HepG2 (cell line): ENCODE data around the gene DNAL4. TPM values are rescaled to one million over a fixed set of nuclear protein-coding genes. Genes with fewer than 3 reads are reported as not detected.

ENCODE experiments used
- BCL6 ChIP-seq: IDR thresholded peaks from 2 replicates; pipeline ENCODE4 v1.6.1; 2016; ENCODE audit warnings: missing genetic modification reagents, missing compliant biosample characterization
- EHMT2 ChIP-seq: fragments of 200-600 bp; sonication (generic); IDR thresholded peaks from 2 replicates; pipeline ENCODE4 v1.7.0; 2017; ENCODE audit warnings: antibody characterized with exemption, low read depth, low read length, borderline replicate concordance
- GFI1 ChIP-seq: sonication (generic); formaldehyde crosslinking; IDR thresholded peaks from 2 replicates; pipeline ENCODE4 v1.5.0; 2020; ENCODE audit warnings: missing genetic modification reagents, mild to moderate bottlenecking, borderline replicate concordance
- HDAC1 ChIP-seq: sonication (generic); formaldehyde crosslinking; IDR thresholded peaks from 2 replicates; pipeline ENCODE4 v1.5.1; 2020; ENCODE audit warnings: mild to moderate bottlenecking, missing genetic modification reagents
- KLF13 ChIP-seq: sonication (generic); formaldehyde crosslinking; IDR thresholded peaks from 2 replicates; pipeline ENCODE4 v1.4.0; 2020; ENCODE audit warnings: mild to moderate bottlenecking, missing genetic modification reagents
- MYC ChIP-seq: sonication (generic); formaldehyde crosslinking; IDR thresholded peaks from 2 replicates; pipeline ENCODE4 v1.9.0; 2021; ENCODE audit warnings: missing genetic modification reagents, borderline replicate concordance
- U2AF2 ChIP-seq: fragments of 200-400 bp; formaldehyde crosslinking; IDR thresholded peaks from 2 replicates; pipeline ENCODE4 v1.6.1; 2017; ENCODE audit warnings: low read depth, mild to moderate bottlenecking, low read length
- WIZ ChIP-seq: sonication (generic); formaldehyde crosslinking; IDR thresholded peaks from 2 replicates; pipeline ENCODE4 v1.5.1; 2020; ENCODE audit warnings: mild to moderate bottlenecking, missing genetic modification reagents
- ZNF225 ChIP-seq: sonication (generic); formaldehyde crosslinking; IDR thresholded peaks from 2 replicates; pipeline ENCODE4 v1.4.0; 2020; ENCODE audit warnings: mild to moderate bottlenecking, missing genetic modification reagents
- polyA plus RNA-seq, 8 experiments: library from polyadenylated mRNA; depleted of rRNA in 3 of 8; stranded (reverse) in 7 of 8; unstranded in 1 of 8; fragments of >200 nt; fragmentation: Illumina TruSeq in 4 of 8; extraction: Trizol in 4 of 8; gene quantifications; 2 replicates each; pipeline versions ENCODE4 v1.2.1 to v1.2.3, GENCODE V29; 2011 to 2016; ENCODE audit warnings: low read depth in 4 of 8, missing spikeins in 1 of 8, mixed read lengths in 1 of 8; ENCODE audit not compliant: insufficient read depth in 1 of 8
- total RNA-seq, 5 experiments: library from RNA; depleted of rRNA; stranded (reverse); fragments of >200 nt; fragmentation: Illumina TruSeq; extraction: Trizol; gene quantifications; 2 replicates each; pipeline ENCODE4 v1.2.3, GENCODE V29; 2016; ENCODE audit warnings: low read depth in 1 of 5
- TF ChIP-seq, protein P1 (sequence below): sonication (generic); formaldehyde crosslinking; IDR thresholded peaks from 2 replicates; pipeline ENCODE4 v1.5.1; 2020; ENCODE audit warnings: mild to moderate bottlenecking, missing genetic modification reagents
- TF ChIP-seq, protein P2 (sequence below): IDR thresholded peaks from 2 replicates; pipeline ENCODE4 v1.6.1; 2016; ENCODE audit warnings: low read depth, missing genetic modification reagents, missing compliant biosample characterization
- TF ChIP-seq, protein P3 (sequence below): IDR thresholded peaks from 2 replicates; pipeline ENCODE4 v1.6.1; 2012; ENCODE audit warnings: low read length, improper control_type of control experiment
- TF ChIP-seq, protein P4 (sequence below): IDR thresholded peaks from 2 replicates; pipeline ENCODE4 v1.6.1; 2012; ENCODE audit warnings: inconsistent platforms
- TF ChIP-seq, protein P5 (sequence below): sonication (generic); formaldehyde crosslinking; IDR thresholded peaks from 2 replicates; pipeline ENCODE4 v1.8.1; 2022; ENCODE audit warnings: low read depth, mild to moderate bottlenecking, missing genetic modification reagents

DNAL4 gene
- total and polyA plus RNA-seq, 2 of the 13 experiments (the other 11 are each of a cell fraction or from before 2014, with no cell fraction given) = 8.0 to 10.7 TPM

DNA sequence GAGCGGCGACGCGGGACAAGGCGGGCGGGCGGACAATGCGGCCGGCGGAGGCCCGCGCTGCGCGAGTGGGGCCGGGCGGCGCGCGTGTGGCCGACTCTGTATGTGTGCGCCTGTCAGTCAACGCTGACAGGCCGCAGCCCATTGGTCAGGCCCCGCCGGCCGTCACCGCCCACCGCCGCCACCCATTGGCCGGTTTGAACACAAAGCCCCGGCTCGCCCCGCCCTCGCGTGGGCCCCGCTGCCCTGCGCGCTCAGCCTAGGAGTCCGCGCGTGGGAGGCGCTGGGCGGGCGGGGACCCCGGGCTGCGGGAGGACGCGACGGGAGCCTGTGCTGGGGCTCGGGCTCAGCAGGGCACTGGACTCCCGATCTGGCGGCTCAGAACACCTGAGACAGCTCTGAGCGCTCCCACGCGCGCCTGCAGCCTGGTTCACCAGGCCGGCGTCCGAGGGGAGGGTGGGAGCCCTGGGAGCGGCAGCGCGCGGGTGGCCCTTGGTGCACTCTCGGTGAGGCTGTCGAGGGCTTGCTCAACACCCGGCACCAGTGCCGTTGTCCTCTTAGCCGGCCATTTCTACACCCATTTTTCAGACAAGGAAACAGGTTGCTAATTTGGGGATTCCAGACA is 37.9 kb downstream of the DNAL4 start, which contains the start of gene SUN2 (continued):
- TF ChIP-seq, protein P1, sequence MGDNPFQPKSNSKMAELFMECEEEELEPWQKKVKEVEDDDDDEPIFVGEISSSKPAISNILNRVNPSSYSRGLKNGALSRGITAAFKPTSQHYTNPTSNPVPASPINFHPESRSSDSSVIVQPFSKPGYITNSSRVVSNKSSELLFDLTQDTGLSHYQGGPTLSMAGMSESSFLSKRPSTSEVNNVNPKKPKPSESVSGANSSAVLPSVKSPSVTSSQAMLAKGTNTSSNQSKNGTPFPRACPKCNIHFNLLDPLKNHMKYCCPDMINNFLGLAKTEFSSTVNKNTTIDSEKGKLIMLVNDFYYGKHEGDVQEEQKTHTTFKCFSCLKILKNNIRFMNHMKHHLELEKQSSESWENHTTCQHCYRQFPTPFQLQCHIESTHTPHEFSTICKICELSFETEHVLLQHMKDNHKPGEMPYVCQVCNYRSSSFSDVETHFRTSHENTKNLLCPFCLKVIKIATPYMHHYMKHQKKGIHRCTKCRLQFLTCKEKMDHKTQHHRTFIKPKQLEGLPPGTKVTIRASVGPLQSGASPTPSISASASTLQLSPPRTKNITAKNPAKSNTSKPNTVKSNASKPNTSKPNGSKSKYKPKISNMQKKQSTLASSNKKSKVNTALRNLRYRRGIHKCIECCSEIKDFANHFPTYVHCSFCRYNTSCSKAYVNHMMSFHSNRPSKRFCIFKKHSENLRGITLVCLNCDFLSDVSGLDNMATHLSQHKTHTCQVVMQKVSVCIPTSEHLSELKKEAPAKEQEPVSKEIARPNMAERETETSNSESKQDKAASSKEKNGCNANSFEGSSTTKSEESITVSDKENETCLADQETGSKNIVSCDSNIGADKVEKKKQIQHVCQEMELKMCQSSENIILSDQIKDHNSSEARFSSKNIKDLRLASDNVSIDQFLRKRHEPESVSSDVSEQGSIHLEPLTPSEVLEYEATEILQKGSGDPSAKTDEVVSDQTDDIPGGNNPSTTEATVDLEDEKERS (CRISPR knock-in tag) = no peak
- TF ChIP-seq, protein P2, sequence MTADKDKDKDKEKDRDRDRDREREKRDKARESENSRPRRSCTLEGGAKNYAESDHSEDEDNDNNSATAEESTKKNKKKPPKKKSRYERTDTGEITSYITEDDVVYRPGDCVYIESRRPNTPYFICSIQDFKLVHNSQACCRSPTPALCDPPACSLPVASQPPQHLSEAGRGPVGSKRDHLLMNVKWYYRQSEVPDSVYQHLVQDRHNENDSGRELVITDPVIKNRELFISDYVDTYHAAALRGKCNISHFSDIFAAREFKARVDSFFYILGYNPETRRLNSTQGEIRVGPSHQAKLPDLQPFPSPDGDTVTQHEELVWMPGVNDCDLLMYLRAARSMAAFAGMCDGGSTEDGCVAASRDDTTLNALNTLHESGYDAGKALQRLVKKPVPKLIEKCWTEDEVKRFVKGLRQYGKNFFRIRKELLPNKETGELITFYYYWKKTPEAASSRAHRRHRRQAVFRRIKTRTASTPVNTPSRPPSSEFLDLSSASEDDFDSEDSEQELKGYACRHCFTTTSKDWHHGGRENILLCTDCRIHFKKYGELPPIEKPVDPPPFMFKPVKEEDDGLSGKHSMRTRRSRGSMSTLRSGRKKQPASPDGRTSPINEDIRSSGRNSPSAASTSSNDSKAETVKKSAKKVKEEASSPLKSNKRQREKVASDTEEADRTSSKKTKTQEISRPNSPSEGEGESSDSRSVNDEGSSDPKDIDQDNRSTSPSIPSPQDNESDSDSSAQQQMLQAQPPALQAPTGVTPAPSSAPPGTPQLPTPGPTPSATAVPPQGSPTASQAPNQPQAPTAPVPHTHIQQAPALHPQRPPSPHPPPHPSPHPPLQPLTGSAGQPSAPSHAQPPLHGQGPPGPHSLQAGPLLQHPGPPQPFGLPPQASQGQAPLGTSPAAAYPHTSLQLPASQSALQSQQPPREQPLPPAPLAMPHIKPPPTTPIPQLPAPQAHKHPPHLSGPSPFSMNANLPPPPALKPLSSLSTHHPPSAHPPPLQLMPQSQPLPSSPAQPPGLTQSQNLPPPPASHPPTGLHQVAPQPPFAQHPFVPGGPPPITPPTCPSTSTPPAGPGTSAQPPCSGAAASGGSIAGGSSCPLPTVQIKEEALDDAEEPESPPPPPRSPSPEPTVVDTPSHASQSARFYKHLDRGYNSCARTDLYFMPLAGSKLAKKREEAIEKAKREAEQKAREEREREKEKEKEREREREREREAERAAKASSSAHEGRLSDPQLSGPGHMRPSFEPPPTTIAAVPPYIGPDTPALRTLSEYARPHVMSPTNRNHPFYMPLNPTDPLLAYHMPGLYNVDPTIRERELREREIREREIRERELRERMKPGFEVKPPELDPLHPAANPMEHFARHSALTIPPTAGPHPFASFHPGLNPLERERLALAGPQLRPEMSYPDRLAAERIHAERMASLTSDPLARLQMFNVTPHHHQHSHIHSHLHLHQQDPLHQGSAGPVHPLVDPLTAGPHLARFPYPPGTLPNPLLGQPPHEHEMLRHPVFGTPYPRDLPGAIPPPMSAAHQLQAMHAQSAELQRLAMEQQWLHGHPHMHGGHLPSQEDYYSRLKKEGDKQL = no peak
- TF ChIP-seq, protein P3, sequence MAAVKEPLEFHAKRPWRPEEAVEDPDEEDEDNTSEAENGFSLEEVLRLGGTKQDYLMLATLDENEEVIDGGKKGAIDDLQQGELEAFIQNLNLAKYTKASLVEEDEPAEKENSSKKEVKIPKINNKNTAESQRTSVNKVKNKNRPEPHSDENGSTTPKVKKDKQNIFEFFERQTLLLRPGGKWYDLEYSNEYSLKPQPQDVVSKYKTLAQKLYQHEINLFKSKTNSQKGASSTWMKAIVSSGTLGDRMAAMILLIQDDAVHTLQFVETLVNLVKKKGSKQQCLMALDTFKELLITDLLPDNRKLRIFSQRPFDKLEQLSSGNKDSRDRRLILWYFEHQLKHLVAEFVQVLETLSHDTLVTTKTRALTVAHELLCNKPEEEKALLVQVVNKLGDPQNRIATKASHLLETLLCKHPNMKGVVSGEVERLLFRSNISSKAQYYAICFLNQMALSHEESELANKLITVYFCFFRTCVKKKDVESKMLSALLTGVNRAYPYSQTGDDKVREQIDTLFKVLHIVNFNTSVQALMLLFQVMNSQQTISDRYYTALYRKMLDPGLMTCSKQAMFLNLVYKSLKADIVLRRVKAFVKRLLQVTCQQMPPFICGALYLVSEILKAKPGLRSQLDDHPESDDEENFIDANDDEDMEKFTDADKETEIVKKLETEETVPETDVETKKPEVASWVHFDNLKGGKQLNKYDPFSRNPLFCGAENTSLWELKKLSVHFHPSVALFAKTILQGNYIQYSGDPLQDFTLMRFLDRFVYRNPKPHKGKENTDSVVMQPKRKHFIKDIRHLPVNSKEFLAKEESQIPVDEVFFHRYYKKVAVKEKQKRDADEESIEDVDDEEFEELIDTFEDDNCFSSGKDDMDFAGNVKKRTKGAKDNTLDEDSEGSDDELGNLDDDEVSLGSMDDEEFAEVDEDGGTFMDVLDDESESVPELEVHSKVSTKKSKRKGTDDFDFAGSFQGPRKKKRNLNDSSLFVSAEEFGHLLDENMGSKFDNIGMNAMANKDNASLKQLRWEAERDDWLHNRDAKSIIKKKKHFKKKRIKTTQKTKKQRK = no peak
- TF ChIP-seq, protein P4, sequence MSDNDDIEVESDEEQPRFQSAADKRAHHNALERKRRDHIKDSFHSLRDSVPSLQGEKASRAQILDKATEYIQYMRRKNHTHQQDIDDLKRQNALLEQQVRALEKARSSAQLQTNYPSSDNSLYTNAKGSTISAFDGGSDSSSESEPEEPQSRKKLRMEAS = no peak
- 0 out of 2 replicates have a peak, but pooled peaks have one; percentile 28 for TF ChIP-seq ZNF225 (CRISPR knock-in tag)
- no peak for TF ChIP-seq EHMT2
- no peak; the same call in 1 of the 2 replicates for TF ChIP-seq WIZ (CRISPR knock-in tag)
- TF ChIP-seq BCL6 = no peak
- TF ChIP-seq GFI1 (CRISPR knock-in tag) = peak; percentile 52; the same call in 1 of the 2 replicates
- peak; percentile 60 for TF ChIP-seq HDAC1
- no peak for TF ChIP-seq KLF13
- TF ChIP-seq, protein P5, sequence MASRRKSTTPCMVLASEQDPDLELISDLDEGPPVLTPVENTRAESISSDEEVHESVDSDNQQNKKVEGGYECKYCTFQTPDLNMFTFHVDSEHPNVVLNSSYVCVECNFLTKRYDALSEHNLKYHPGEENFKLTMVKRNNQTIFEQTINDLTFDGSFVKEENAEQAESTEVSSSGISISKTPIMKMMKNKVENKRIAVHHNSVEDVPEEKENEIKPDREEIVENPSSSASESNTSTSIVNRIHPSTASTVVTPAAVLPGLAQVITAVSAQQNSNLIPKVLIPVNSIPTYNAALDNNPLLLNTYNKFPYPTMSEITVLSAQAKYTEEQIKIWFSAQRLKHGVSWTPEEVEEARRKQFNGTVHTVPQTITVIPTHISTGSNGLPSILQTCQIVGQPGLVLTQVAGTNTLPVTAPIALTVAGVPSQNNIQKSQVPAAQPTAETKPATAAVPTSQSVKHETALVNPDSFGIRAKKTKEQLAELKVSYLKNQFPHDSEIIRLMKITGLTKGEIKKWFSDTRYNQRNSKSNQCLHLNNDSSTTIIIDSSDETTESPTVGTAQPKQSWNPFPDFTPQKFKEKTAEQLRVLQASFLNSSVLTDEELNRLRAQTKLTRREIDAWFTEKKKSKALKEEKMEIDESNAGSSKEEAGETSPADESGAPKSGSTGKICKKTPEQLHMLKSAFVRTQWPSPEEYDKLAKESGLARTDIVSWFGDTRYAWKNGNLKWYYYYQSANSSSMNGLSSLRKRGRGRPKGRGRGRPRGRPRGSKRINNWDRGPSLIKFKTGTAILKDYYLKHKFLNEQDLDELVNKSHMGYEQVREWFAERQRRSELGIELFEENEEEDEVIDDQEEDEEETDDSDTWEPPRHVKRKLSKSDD (CRISPR knock-in tag) = no peak
- no peak; the same call in 1 of the 2 replicates for TF ChIP-seq MYC (CRISPR knock-in tag)
- no peak for TF ChIP-seq U2AF2
